Middle frontal gyrus (tissue), 1 donor: ENCODE measurements around the gene SLC6A20.

ENCODE experiments used
- DNase-seq: peaks from one replicate; pipeline ENCODE4 v3.0.0-alpha.2; 2015; ENCODE audit warnings: low spot score; ENCODE audit errors: extremely low spot score

The SLC6A20 gene

DNA sequence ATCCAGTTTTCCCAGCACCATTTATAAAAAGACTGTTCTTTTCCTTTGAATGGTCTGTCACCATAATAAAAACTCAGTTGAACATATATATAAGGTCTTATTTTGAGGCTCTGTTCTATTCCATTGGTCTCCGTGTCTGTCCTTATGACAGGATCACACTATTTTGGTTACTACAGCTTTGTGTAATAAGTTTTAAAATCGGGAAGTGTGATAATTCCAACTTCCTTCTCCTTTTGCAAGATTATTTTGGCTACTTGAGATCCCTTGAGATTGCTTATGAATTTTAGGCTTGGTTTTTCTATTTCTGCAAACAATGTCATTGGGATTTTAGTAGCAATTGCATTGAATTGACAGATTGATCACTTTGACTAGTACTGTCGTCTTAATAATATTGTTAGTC lies 71.4 kb downstream of the SLC6A20 start:
- no peak for DNase-seq

DNA sequence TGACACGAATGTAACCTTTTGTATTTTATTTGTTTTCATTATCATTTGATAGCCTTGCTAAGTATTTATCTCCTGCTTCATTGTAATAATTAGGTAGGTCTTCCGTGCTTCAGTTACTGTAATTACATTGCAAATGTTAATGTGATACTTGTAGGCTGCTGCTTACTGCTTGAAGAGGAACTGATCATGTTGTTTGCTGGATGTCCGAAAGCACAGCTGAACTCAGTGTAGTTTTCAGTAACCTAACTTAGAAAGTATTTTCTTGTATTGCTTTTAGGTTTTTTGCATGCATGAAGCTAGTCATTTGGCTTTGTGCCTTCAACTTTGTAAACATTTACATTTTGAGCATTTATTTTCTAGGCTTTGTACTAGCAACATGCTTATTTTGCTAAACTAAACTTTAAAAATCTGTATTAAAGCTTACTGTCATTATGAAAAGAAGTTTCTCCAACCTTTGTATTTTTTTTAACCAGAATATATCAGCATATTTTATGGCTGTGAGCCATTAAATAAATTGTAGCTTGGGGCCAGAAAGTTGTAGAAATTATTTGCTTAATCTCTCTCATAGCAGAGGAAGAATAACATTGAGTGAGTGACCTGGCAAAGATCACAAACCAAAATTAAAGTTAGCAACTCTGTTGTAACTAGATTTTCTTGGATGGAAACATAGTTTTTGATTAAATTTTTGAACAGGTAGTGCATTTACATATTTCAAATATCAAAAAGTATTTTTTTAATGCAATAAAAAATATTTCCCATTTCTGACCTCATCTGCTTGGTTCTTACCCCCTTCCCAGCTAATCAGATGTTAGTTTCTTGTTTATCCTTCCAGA lies 76.5 kb downstream of the SLC6A20 start:
- no peak for DNase-seq

DNA sequence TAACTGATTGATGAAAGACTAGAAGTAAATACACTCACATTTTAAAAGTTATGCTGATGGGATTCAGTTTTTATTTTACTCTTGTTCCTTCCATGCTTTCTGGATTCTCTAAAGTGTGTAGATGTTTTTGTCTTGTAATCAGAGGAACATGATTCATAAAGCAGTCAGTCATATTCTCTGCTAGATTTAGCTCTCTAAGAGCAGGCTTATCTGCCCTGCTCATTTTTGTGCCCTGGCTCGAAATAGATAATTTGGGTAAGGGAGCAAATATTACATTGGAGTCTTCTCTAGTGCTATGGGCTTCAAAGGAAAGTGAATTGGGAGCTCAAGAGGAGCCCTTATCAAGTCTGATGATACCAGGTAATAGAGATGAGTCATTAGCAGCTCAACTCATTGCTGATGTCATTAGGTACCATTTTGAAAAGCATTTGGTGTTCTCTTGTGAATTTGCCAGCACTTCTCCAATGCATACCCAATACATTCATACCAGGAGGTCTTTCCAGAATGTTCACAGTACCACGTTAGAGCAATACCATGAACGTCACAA lies 79.5 kb downstream of the SLC6A20 start:
- DNase-seq = no peak

- DNase-seq = no peak
Measured at GRCh38 chr3:45715945-45716344, 80.4 kb downstream of the SLC6A20 start.

DNA sequence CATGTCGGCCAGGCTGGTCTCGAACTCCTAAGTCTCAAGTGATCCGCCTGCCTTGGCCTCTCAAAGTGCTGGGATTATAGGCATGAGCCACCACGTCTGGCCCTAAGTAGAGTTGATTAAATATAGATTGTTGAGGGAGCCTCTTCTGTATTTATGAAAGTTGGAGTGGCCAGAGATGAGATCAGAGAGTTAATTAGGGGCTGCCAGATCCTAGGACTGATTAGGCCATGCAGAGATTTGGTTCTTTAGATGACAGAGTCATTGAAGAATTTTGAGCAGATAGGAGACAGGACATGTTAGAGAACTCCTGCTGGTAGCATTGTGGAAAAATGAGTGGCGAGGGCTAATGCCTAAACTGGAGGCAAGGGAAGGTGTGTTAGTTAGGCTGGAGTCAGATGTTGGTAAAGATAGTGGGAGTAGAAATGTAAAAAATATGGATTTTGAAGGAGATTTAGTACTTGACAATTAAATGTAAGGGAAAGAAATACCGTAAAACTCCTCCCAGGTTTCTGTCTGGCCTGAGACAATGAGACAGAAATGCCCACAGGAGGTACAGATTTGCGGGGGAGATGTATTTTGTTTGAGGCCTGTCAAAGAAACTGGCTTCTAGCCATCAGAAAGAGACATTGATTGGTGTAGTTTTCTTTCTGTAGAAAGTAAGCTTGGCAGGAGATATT lies 83.8 kb downstream of the SLC6A20 start:
- no peak for DNase-seq

- DNase-seq = no peak
Measured at GRCh38 chr3:45711931-45712330, 84.4 kb downstream of the SLC6A20 start.

GRCh38 chr3:45705839-45706808 lies 90.2 kb downstream of the SLC6A20 start:
- no peak for DNase-seq
